Activated naive CD8-positive, alpha-beta T cell treated with anti-CD3 and anti-CD28 coated beads for 36 hours (primary cell): ENCODE measurements around the gene FXYD6. TPM values are rescaled to one million over a fixed set of nuclear protein-coding genes. Genes with fewer than 3 reads are reported as not detected.

Experiments
- DNase-seq: peaks from one replicate; pipeline ENCODE4 v3.0.0; 2021
- H3K27ac Mint-ChIP-seq: one replicate; pipeline ENCODE4 v1.8.0; 2022; ENCODE audit warnings: mild to moderate bottlenecking, moderate library complexity, mixed read lengths
- H3K27me3 Mint-ChIP-seq: one replicate; pipeline ENCODE4 v1.8.0; 2022; ENCODE audit warnings: mild to moderate bottlenecking, mixed read lengths
- H3K36me3 Mint-ChIP-seq: one replicate; pipeline ENCODE4 v1.8.0; 2021; ENCODE audit warnings: mild to moderate bottlenecking, mixed read lengths
- H3K4me1 Mint-ChIP-seq: one replicate; pipeline ENCODE4 v1.8.0; 2021; ENCODE audit warnings: mixed read lengths
- H3K4me3 Mint-ChIP-seq: one replicate; pipeline ENCODE4 v1.8.0; 2022; ENCODE audit warnings: mild to moderate bottlenecking, moderate library complexity, mixed read lengths
- H3K9me3 Mint-ChIP-seq: one replicate; pipeline ENCODE4 v1.8.0; 2022; ENCODE audit warnings: mixed read lengths
- total RNA-seq, 2 experiments: library from RNA; stranded (reverse); gene quantifications; one replicate each; pipeline ENCODE4 v1.2.3, GENCODE V29; 2021

The FXYD6 gene
- total RNA-seq, 2 experiments from 2014 or later, result 0.18 TPM; not detected in 1

- Mint-ChIP-seq H3K4me3 (no peak overlapping the region), H3K27me3 (peaks cover 21% of the 10 kb centered on the region), H3K36me3 (no peaks in the 10 kb centered on the region), H3K9me3 (no peaks in the 10 kb centered on the region), H3K4me1 (no peaks in the 10 kb centered on the region), H3K27ac (no peak overlapping the region)
- DNase-seq, result no peak
Measured at GRCh38 chr11:117789241-117789640, 87.2 kb downstream of the FXYD6 start.

Other genes starting within 250 kb of the FXYD6 start
- under 1 TPM; 0.87 to 0.94 TPM for gene DSCAML1, start 79.4 kb downstream of the FXYD6 start, total RNA-seq
- 1 to 10 TPM; 8.3 to 8.8 TPM for gene FXYD2, start 51.9 kb downstream of the FXYD6 start, total RNA-seq
- gene TMPRSS13, start 52.7 kb upstream of the FXYD6 start, total RNA-seq, result 1 to 10 TPM; 1.9 to 3.4 TPM
- 10 to 100 TPM; 39.6 to 41.2 TPM for gene IL10RA, start 109.7 kb upstream of the FXYD6 start, total RNA-seq
- gene TMPRSS4, start 200.4 kb upstream of the FXYD6 start, total RNA-seq, result not detected
- not detected for gene SMIM35, start 210.3 kb upstream of the FXYD6 start, total RNA-seq